GM12874 (cell line): ENCODE results near the gene MFSD12.

Experiments
- TF ChIP-seq, protein P1 (sequence below): IDR thresholded peaks from 2 replicates; pipeline ENCODE4 v1.5.1; 2011; ENCODE audit warnings: low read depth, mild to moderate bottlenecking, control low read depth, low read length, moderate library complexity; ENCODE audit not compliant: insufficient read depth

MFSD12 gene

DNA sequence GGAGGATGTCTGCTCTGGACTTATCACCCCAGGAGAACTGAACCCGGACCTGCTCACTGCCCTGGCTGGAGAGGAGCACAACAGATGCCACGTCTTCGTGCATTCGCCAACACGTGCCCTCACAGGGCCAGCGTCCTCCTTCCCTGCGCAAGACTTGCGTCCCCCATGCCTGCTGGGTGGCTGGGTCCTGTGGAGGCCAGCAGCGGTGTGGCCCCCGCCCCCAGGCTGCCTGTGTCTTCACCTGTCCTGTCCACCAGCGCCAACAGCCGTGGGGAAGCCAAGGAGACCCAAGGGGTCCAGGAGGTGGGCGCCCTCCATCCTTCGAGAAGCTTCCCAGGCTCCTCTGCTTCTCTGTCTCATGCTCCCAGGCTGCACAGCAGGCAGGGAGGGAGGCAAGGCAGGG lies 21.8 kb downstream of the MFSD12 start:
- TF ChIP-seq, protein P1, sequence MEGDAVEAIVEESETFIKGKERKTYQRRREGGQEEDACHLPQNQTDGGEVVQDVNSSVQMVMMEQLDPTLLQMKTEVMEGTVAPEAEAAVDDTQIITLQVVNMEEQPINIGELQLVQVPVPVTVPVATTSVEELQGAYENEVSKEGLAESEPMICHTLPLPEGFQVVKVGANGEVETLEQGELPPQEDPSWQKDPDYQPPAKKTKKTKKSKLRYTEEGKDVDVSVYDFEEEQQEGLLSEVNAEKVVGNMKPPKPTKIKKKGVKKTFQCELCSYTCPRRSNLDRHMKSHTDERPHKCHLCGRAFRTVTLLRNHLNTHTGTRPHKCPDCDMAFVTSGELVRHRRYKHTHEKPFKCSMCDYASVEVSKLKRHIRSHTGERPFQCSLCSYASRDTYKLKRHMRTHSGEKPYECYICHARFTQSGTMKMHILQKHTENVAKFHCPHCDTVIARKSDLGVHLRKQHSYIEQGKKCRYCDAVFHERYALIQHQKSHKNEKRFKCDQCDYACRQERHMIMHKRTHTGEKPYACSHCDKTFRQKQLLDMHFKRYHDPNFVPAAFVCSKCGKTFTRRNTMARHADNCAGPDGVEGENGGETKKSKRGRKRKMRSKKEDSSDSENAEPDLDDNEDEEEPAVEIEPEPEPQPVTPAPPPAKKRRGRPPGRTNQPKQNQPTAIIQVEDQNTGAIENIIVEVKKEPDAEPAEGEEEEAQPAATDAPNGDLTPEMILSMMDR: no peak

DNA sequence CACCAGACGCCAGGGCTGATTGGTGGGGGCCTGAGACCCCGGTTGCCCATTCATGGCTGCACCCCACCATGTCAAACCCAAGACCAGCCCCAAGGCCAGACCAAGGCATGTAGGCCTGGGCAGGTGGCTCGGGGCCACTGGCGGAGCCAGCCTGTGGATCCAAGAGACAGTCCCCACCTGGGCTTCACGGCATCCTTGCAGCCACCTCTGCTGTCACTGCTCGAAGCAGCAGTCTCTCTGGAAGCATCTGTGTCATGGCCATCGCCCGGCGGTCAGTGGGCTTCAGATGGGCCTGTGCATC lies 22.2 kb downstream of the MFSD12 start:
- TF ChIP-seq, protein P1: no peak

DNA sequence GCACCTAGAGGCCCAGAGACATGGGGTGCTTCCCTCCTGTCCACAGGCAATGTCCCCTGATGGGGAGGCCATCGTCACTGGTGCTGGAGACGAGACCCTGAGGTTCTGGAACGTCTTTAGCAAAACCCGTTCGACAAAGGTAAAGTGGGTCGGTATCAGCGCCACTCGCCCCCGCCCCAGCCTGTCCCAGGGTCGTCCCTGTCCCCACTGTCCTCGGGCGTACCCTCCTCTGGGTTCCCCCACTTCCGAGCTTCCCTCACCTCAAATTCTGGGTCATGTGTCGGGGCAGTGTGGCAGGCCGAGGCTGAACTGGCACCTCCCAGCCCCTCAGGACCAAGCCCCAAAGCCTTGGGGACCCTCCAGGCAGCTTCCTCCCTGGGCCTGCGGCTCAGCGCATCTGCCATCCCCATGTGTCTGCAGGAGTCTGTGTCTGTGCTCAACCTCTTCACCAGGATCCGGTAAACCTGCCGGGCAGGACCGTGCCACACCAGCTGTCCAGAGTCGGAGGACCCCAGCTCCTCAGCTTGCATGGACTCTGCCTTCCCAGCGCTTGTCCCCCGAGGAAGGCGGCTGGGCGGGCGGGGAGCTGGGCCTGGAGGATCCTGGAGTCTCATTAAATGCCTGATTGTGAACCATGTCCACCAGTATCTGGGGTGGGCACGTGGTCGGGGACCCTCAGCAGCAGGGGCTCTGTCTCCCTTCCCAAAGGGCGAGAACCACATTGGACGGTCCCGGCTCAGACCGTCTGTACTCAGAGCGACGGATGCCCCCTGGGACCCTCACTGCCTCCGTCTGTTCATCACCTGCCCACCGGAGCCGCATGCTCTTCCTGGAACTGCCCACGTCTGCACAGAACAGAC lies 22.8 kb downstream of the MFSD12 start:
- TF ChIP-seq, protein P1: no peak

DNA sequence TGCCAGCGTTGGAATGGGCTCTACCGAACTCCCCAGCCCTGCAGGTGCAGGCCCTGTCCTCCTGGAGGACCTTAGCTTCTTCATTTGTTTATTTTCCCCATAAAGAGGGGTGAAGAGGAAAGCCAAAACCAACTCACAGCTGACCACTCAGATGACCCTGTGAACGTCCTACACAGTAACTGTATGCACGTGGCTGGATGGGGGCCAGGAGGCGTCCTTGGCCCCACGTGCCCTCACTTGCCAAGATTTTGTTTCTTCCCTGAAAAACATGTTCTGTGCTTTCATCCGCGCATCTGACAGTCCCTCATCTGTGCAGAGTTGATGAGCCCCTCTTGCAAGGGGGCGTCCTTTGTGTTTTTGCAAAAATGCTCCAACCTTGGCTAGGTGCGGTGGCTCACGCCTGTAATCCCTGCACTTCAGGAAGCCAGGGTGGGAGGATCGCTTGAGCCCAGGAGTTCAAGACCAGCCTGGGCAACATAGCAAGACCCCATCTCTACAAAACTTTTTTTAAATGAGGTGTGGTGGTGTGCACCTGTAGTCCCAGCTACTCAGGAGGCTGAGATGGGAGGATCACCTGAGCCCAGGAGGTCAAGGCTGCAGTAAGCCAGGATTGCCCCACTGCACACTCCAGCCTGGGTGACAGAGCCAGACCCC lies 23.7 kb downstream of the MFSD12 start:
- TF ChIP-seq, protein P1: no peak

DNA sequence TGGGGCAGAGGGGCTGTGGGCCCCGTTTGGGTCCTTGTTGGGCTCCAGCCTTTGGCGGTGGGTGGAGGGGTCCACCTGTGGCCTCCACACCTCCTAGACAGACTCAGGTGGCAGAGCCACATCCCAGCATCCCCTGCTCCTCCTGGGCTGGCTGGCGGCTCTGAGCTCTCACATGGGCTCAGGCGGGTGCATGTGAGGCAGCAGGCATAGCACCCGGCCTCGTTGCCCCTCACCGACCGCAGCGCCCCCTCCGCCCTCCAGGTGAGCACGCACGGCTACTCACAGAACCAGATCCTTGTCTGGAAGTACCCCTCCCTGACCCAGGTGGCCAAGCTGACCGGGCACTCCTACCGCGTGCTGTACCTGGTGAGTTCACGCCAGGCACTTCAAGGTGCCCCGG lies 24.4 kb downstream of the MFSD12 start:
- TF ChIP-seq, protein P1: no peak

DNA sequence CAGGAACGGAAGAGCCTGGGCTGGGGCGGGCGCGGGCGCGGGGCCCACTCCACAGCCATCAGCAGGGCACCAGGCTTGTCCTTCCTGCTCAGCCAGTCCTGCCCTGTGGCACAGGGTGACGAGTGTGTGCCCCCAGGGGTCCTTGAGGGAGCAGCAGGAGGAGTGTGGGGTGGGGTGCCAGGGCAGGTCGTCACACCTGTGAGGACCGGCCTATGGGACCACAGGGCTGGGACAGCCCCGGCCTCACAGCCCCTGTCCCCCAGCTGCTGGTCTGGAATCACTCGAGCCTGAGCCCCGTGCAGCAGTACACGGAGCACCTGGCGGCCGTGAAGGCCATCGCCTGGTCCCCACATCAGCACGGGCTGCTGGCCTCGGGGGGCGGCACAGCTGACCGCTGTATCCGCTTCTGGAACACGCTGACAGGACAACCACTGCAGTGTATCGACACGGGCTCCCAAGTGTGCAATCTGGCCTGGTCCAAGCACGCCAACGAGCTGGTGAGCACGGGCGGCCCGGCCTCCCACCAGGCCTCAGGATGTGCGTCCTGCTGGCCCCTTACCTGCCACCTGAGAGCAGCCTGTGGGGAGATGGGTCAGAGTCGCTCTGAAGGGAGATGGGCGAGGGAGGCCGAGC lies 25.1 kb downstream of the MFSD12 start:
- TF ChIP-seq, protein P1: no peak

DNA sequence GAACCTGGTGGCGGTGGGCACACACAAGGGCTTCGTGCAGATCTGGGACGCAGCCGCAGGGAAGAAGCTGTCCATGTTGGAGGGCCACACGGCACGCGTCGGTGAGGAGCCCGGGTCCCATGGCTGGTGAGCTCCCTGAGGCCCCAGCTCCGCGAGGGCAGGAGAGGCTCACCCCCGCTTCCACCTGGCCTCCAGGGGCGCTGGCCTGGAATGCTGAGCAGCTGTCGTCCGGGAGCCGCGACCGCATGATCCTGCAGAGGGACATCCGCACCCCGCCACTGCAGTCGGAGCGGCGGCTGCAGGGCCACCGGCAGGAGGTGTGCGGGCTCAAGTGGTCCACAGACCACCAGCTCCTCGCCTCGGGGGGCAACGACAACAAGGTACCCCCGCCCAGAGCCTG lies 25.7 kb downstream of the MFSD12 start:
- TF ChIP-seq, protein P1: no peak
